OCI-LY7 (cell line): ENCODE measurements around the gene CNNM4. TPM values are rescaled to one million over a fixed set of nuclear protein-coding genes. Genes with fewer than 3 reads are reported as not detected.

Experiments
- BruUV-seq: library from RNA; stranded (reverse); fragments of 400-500 nt; replicated peaks from 2 replicates; lab custom pipeline; 2021; lab: Mats Ljungman, UMichigan
- CTCF ChIA-PET: fragments of 300-600 bp; sonication (Branson Sonifier 250); formaldehyde crosslinking; loops from one replicate; lab custom pipeline; 2022; ENCODE audit warnings: antibody characterized with exemption; ENCODE audit not compliant: unreplicated experiment; lab: Charles Lee
- POLR2A ChIA-PET: fragments of 300-600 bp; sonication (Branson Sonifier 250); formaldehyde crosslinking; loops from one replicate; lab custom pipeline; 2022; ENCODE audit warnings: antibody characterized with exemption; lab: Charles Lee
- DNase-seq: peaks from one replicate; pipeline ENCODE4 v3.0.0-alpha.2; 2015; ENCODE audit warnings: low spot score
- H2AFZ ChIP-seq: fragments of 200-600 bp; sonication (generic), shearing (Covaris generic); 2 replicates; pipeline ENCODE4 v1.6.1; 2014; ENCODE audit warnings: mild to moderate bottlenecking, antibody characterized with exemption, low read length, moderate library complexity
- H3K27ac ChIP-seq: fragments of 200-600 bp; sonication (generic); 2 replicates; pipeline ENCODE4 v1.5.1; 2014; ENCODE audit warnings: mixed run types, low read depth, mild to moderate bottlenecking, moderate library complexity, low read length, inconsistent platforms; ENCODE audit not compliant: poor library complexity, severe bottlenecking
- H3K36me3 ChIP-seq: fragments of 200-600 bp; sonication (generic); 2 replicates; pipeline ENCODE4 v1.6.1; 2014; ENCODE audit warnings: mild to moderate bottlenecking, antibody characterized with exemption, low read length, moderate library complexity, mixed read lengths; ENCODE audit not compliant: insufficient read depth
- H3K4me1 ChIP-seq: fragments of 200-600 bp; sonication (generic); 2 replicates; pipeline ENCODE4 v1.5.1; 2014; ENCODE audit warnings: mild to moderate bottlenecking, low read length; ENCODE audit not compliant: insufficient read depth, poor library complexity, severe bottlenecking
- H3K4me2 ChIP-seq: fragments of 200-600 bp; sonication (generic); 2 replicates; pipeline ENCODE4 v1.6.1; 2014; ENCODE audit warnings: mild to moderate bottlenecking, low read length
- H3K4me3 ChIP-seq: fragments of 200-600 bp; sonication (generic); 2 replicates; pipeline ENCODE4 v1.5.1; 2014; ENCODE audit warnings: mild to moderate bottlenecking, low read depth, low read length; ENCODE audit not compliant: poor library complexity, severe bottlenecking
- H3K79me2 ChIP-seq: fragments of 200-600 bp; sonication (generic); 2 replicates; pipeline ENCODE4 v1.6.1; 2016; ENCODE audit warnings: low read depth, mild to moderate bottlenecking, low read length, moderate library complexity, mixed read lengths; ENCODE audit not compliant: insufficient read depth
- H3K9me2 ChIP-seq: fragments of 200-600 bp; sonication (generic); 2 replicates; pipeline ENCODE4 v1.6.1; 2016; ENCODE audit warnings: mild to moderate bottlenecking, low read length, mixed read lengths; ENCODE audit not compliant: insufficient read depth
- H3K9me3 ChIP-seq: fragments of 200-600 bp; sonication (generic); 2 replicates; pipeline ENCODE4 v1.6.1; 2014; ENCODE audit warnings: mild to moderate bottlenecking, mixed run types, low read length, mixed read lengths
- H4K20me1 ChIP-seq: fragments of 200-600 bp; sonication (generic); 2 replicates; pipeline ENCODE4 v1.6.1; 2014; ENCODE audit warnings: mild to moderate bottlenecking, antibody characterized with exemption, low read length, moderate library complexity, mixed read lengths; ENCODE audit not compliant: insufficient read depth
- CTCF ChIP-seq: fragments of 200-600 bp; sonication (generic); conservative IDR thresholded peaks from 2 replicates; pipeline ENCODE4 v1.5.1; 2014; ENCODE audit warnings: mild to moderate bottlenecking, antibody characterized with exemption, low read length, moderate library complexity, mixed read lengths
- EZH2phosphoT487 ChIP-seq: fragments of 200-600 bp; sonication (generic); IDR thresholded peaks from 2 replicates; pipeline ENCODE4 v1.6.1; 2018; ENCODE audit warnings: low read depth, borderline replicate concordance, mild to moderate bottlenecking, mixed run types, antibody characterized with exemption, low read length, moderate library complexity, mixed read lengths
- intact Hi-C: fragments of 100-400 bp; cut with micrococcal nuclease; formaldehyde crosslinking; loops from one replicate; pipeline ENCODE4 v1.10.0; 2022; ENCODE audit not compliant: unreplicated experiment
- total RNA-seq, 2 experiments: library from RNA; depleted of rRNA in 1 of 2; stranded (reverse); fragments of >200 nt in 1 of 2; shearing (Covaris generic) in 1 of 2; gene quantifications; 2 replicates each; pipeline ENCODE4 v1.2.3, GENCODE V29; 2014 to 2022

The CNNM4 gene
- total RNA-seq, 2 experiments from 2014 or later, result 5.1 to 6.4 TPM

GRCh38 chr2:96757477-96757860, 3.2 kb upstream of the CNNM4 start:
- CTCF ChIA-PET, result no interaction called here
- intact Hi-C loops, result no loop called here
- no peak overlapping the region for H3K27ac ChIP-seq
- no TSS peak for BruUV-seq
- peaks cover 2% of the 10 kb centered on the region; the same call in 1 of the 2 replicates for H3K79me2 ChIP-seq
- H3K4me1 ChIP-seq, result peaks cover 32% of the 10 kb centered on the region
- H3K4me2 ChIP-seq, result no peak overlapping the region
- H3K4me3 ChIP-seq, result no peak overlapping the region
- no peak overlapping the region for H2AFZ ChIP-seq
- H3K36me3 ChIP-seq, result no peaks in the 10 kb centered on the region
- H3K9me2 ChIP-seq, result no peaks in the 10 kb centered on the region
- TF ChIP-seq CTCF, result 0 out of 2 replicates have a peak, but pooled peaks have one; percentile 4
- no peak for TF ChIP-seq EZH2phosphoT487
- H4K20me1 ChIP-seq, result no peaks in the 10 kb centered on the region
- H3K9me3 ChIP-seq, result no peaks in the 10 kb centered on the region
- POLR2A ChIA-PET, result interaction anchor here (0.7 kb wide), 1 partner anchor 11 kb away, joined by 3 read pairs; no protein-coding TSS in a partner anchor
- DNase-seq, result no peak

GRCh38 chr2:96758987-96759386, 1.7 kb upstream of the CNNM4 start:
- no TSS peak for BruUV-seq
- H3K9me3 ChIP-seq, result no peaks in the 10 kb centered on the region
- no peak for DNase-seq
- ChIA-PET CTCF (no interaction called here), POLR2A (interaction anchor here (0.5 to 1.3 kb wide), 4 partner anchors 12 to 20 kb away, joined by 3 to 4 read pairs (median 4); no protein-coding TSS in a partner anchor)
- peaks cover 13% of the 10 kb centered on the region; the same call in 1 of the 2 replicates for H3K79me2 ChIP-seq
- intact Hi-C loops, result no loop called here
- H3K4me1 ChIP-seq, result peaks cover 32% of the 10 kb centered on the region
- H3K27ac ChIP-seq, result no peak overlapping the region
- no peak overlapping the region for H3K4me3 ChIP-seq
- peak overlapping the region; percentile 88; the same call in 1 of the 2 replicates for H2AFZ ChIP-seq
- H3K9me2 ChIP-seq, result no peaks in the 10 kb centered on the region
- peaks cover 6% of the 10 kb centered on the region; the same call in 1 of the 2 replicates for H4K20me1 ChIP-seq
- TF ChIP-seq EZH2phosphoT487, result no peak
- no peak for TF ChIP-seq CTCF
- H3K36me3 ChIP-seq, result no peaks in the 10 kb centered on the region
- H3K4me2 ChIP-seq, result no peak overlapping the region

GRCh38 chr2:96759548-96759947, 1.2 kb upstream of the CNNM4 start:
- no TSS peak for BruUV-seq
- TF ChIP-seq EZH2phosphoT487 (no peak), CTCF (no peak)
- intact Hi-C loops, result no loop called here
- POLR2A ChIA-PET, result interaction anchor here (0.9 to 1.3 kb wide), 2 partner anchors 14 to 56 kb away, joined by 3 to 4 read pairs; no protein-coding TSS in a partner anchor
- peaks cover 19% of the 10 kb centered on the region; the same call in 1 of the 2 replicates for H3K79me2 ChIP-seq
- H3K27ac ChIP-seq, result no peak overlapping the region
- no peak overlapping the region for H3K4me3 ChIP-seq
- H4K20me1 ChIP-seq, result peaks cover 6% of the 10 kb centered on the region; the same call in 1 of the 2 replicates
- no peaks in the 10 kb centered on the region for H3K9me3 ChIP-seq
- DNase-seq, result no peak
- H3K9me2 ChIP-seq, result no peaks in the 10 kb centered on the region
- H3K36me3 ChIP-seq, result no peaks in the 10 kb centered on the region
- peak overlapping the region; percentile 84 for H3K4me2 ChIP-seq
- CTCF ChIA-PET, result no interaction called here
- H3K4me1 ChIP-seq, result peaks cover 38% of the 10 kb centered on the region
- peak overlapping the region; percentile 88; the same call in 1 of the 2 replicates for H2AFZ ChIP-seq
